IMR-90 (cell line): Measurements from ENCODE around the gene STAT3. TPM values are rescaled to one million over a fixed set of nuclear protein-coding genes. Genes with fewer than 3 reads are reported as not detected.
"Not testable (repeated sequence)": the region's sequence is repeated elsewhere in the genome, so short reads cannot be mapped to it uniquely, and the experiment has no call there.

Experiments used
- ATAC-seq: fragments of 200-7000 bp; cut with Tn5 transposase; 2 replicates; pipeline ENCODE4 v1.9.1; 2020; ENCODE audit warnings: low read depth, mild to moderate bottlenecking, moderate library complexity
- BruUV-seq: library from RNA; stranded (reverse); fragments of 400-500 nt; replicated peaks from 2 replicates; lab custom pipeline; 2021; lab: Mats Ljungman, UMichigan
- CTCF ChIA-PET: fragments of 300-600 bp; formaldehyde crosslinking; extraction: SDS; loops from one replicate; lab custom pipeline; 2021; ENCODE audit warnings: antibody characterized with exemption; lab: Yijun Ruan, JAX
- POLR2A ChIA-PET: fragments of 300-600 bp; sonication (Branson Sonifier 250); formaldehyde crosslinking; loops from one replicate; lab custom pipeline; 2022; ENCODE audit warnings: antibody characterized with exemption; ENCODE audit not compliant: unreplicated experiment; lab: Charles Lee
- DNase-seq: peaks from one replicate; pipeline ENCODE4 v3.0.0; 2013
- H2AFZ ChIP-seq: replicated peaks from 2 replicates; pipeline ENCODE3; 2013; ENCODE audit warnings: low read length, mild to moderate bottlenecking; ENCODE audit not compliant: poor library complexity
- H2AK5ac ChIP-seq: 2 replicates; pipeline ENCODE4 v1.6.1; 2013; ENCODE audit warnings: low read depth, low read length, inconsistent platforms
- H2AK9ac ChIP-seq: replicated peaks from 2 replicates; pipeline ENCODE3; 2013; ENCODE audit warnings: mild to moderate bottlenecking, low read depth, low read length, moderate library complexity; ENCODE audit not compliant: poor library complexity
- H2BK120ac ChIP-seq: 2 replicates; pipeline ENCODE4 v1.6.1; 2013; ENCODE audit warnings: low read depth, low read length, inconsistent platforms
- H2BK15ac ChIP-seq: 3 replicates; pipeline ENCODE4 v1.6.1; 2013; ENCODE audit warnings: low read depth, low read length, inconsistent platforms
- H2BK20ac ChIP-seq: 2 replicates; pipeline ENCODE4 v1.6.1; 2013; ENCODE audit warnings: low read depth, mild to moderate bottlenecking, inconsistent platforms, low read length, moderate library complexity
- H2BK5ac ChIP-seq: 2 replicates; pipeline ENCODE4 v1.6.1; 2013; ENCODE audit warnings: mild to moderate bottlenecking, low read depth, low read length, inconsistent platforms; ENCODE audit not compliant: poor library complexity, severe bottlenecking
- H3K14ac ChIP-seq: replicated peaks from 2 replicates; pipeline ENCODE4 v1.6.1; 2013; ENCODE audit warnings: low read depth, low read length, inconsistent platforms
- H3K18ac ChIP-seq: 2 replicates; pipeline ENCODE4 v1.6.1; 2013; ENCODE audit warnings: low read depth, low read length, control low read depth
- H3K23ac ChIP-seq: 2 replicates; pipeline ENCODE4 v1.6.1; 2013; ENCODE audit warnings: low read depth, low read length, inconsistent platforms
- H3K27ac ChIP-seq: 2 replicates; pipeline ENCODE4 v1.5.1; 2013; ENCODE audit warnings: mild to moderate bottlenecking, control low read depth, low read length; ENCODE audit not compliant: insufficient read depth
- H3K27me3 ChIP-seq: 2 replicates; pipeline ENCODE4 v1.6.1; 2013; ENCODE audit warnings: low read length; ENCODE audit not compliant: control insufficient read depth, insufficient read depth
- H3K36me3 ChIP-seq: 2 replicates; pipeline ENCODE4 v1.6.1; 2013; ENCODE audit warnings: low read length, mixed read lengths; ENCODE audit not compliant: control insufficient read depth, insufficient read depth
- H3K4ac ChIP-seq: 2 replicates; pipeline ENCODE4 v1.6.1; 2013; ENCODE audit warnings: low read depth, low read length, inconsistent platforms
- H3K4me1 ChIP-seq: 2 replicates; pipeline ENCODE4 v1.6.1; 2013; ENCODE audit warnings: low read length, mixed read lengths; ENCODE audit not compliant: control insufficient read depth, insufficient read depth
- H3K4me2 ChIP-seq: 2 replicates; pipeline ENCODE4 v1.6.1; 2013; ENCODE audit warnings: low read depth, mild to moderate bottlenecking, control low read depth, low read length, moderate library complexity
- H3K4me3 ChIP-seq: 2 replicates; pipeline ENCODE4 v1.5.1; 2013; ENCODE audit warnings: low read depth, mild to moderate bottlenecking, control low read depth, low read length, moderate library complexity; ENCODE audit not compliant: insufficient read depth
- H3K56ac ChIP-seq: 2 replicates; pipeline ENCODE4 v1.6.1; 2013; ENCODE audit warnings: low read length, inconsistent platforms; ENCODE audit not compliant: insufficient read depth; ENCODE audit errors: extremely low read depth
- H3K79me1 ChIP-seq, 2 experiments: 2 replicates each; pipeline ENCODE4 v1.6.1; 2013; ENCODE audit warnings: low read length in 2 of 2, inconsistent platforms in 1 of 2, low read depth in 1 of 2
- H3K9ac ChIP-seq: 2 replicates; pipeline ENCODE4 v1.6.1; 2013; ENCODE audit warnings: low read depth, low read length, control low read depth
- H3K9me1 ChIP-seq: 2 replicates; pipeline ENCODE4 v1.6.1; 2013; ENCODE audit warnings: low read length, inconsistent platforms; ENCODE audit not compliant: insufficient read depth
- H3K9me3 ChIP-seq: 2 replicates; pipeline ENCODE4 v1.6.1; 2013; ENCODE audit warnings: low read length; ENCODE audit not compliant: control insufficient read depth, insufficient read depth
- H4K20me1 ChIP-seq: 2 replicates; pipeline ENCODE4 v1.6.1; 2013; ENCODE audit warnings: low read length, inconsistent platforms; ENCODE audit not compliant: insufficient read depth
- H4K5ac ChIP-seq: 2 replicates; pipeline ENCODE4 v1.6.1; 2013; ENCODE audit warnings: mild to moderate bottlenecking, low read depth, low read length, control low read depth
- H4K8ac ChIP-seq, 2 experiments: 2 replicates each; pipeline ENCODE4 v1.6.1; 2013; ENCODE audit warnings: low read depth in 2 of 2, low read length in 2 of 2, control low read depth in 1 of 2, inconsistent platforms in 1 of 2
- H4K91ac ChIP-seq: 2 replicates; pipeline ENCODE4 v1.6.1; 2013; ENCODE audit warnings: low read depth, low read length, inconsistent platforms; ENCODE audit not compliant: insufficient read depth
- BHLHE40 ChIP-seq: fragments of 150-350 bp; IDR thresholded peaks from 2 replicates; pipeline ENCODE4 v1.6.1; 2016; ENCODE audit warnings: mild to moderate bottlenecking, low read depth, low read length
- CEBPB ChIP-seq: IDR thresholded peaks from 2 replicates; pipeline ENCODE4 v1.6.1; 2012; ENCODE audit warnings: low read depth, low read length, improper control_type of control experiment
- CHD1 ChIP-seq: IDR thresholded peaks from 2 replicates; pipeline ENCODE4 v1.6.1; 2012; ENCODE audit warnings: low read depth, low read length, improper control_type of control experiment
- MAZ ChIP-seq: IDR thresholded peaks from 2 replicates; pipeline ENCODE4 v1.6.1; 2012; ENCODE audit warnings: low read depth, mild to moderate bottlenecking, low read length, improper control_type of control experiment, moderate library complexity, borderline replicate concordance
- NFE2L2 ChIP-seq: fragments of 150-350 bp; IDR thresholded peaks from 2 replicates; pipeline ENCODE4 v1.6.1; 2016; ENCODE audit warnings: low read depth, mild to moderate bottlenecking, low read length
- POLR2A ChIP-seq: IDR thresholded peaks from 2 replicates; pipeline ENCODE4 v1.6.1; 2012; ENCODE audit warnings: mild to moderate bottlenecking, low read depth, low read length
- RFX5 ChIP-seq: IDR thresholded peaks from 2 replicates; pipeline ENCODE4 v1.8.0; 2012; ENCODE audit warnings: low read depth, mild to moderate bottlenecking, low read length, moderate library complexity
- WGBS, 2 experiments: methylation state at CpG; one replicate each; pipeline versions ENCODE4 v1.1.5 to v1.1.7; 2013; ENCODE audit warnings: missing lambda C conversion rate in 2 of 2; ENCODE audit not compliant: insufficient read length in 1 of 2; ENCODE audit errors: extremely low coverage in 2 of 2; 5-methylcytosine and 5-hydroxymethylcytosine counted together
- dilution Hi-C: fragments of 300-500 bp; cut with HindIII; formaldehyde crosslinking; loops from one replicate; pipeline ENCODE4 v1.14.3; 2018; ENCODE audit warnings: low sequenced_read_pairs; ENCODE audit not compliant: unreplicated experiment
- in situ Hi-C: fragments of 300-500 bp; cut with MboI; formaldehyde crosslinking; loops from 3 replicates; pipeline ENCODE4 v1.14.3; 2019; ENCODE audit warnings: low sequenced_read_pairs, inconsistent platforms, mixed read lengths
- intact Hi-C: fragments of 100-400 bp; cut with micrococcal nuclease; formaldehyde crosslinking; loops from 2 replicates; pipeline ENCODE4 v1.10.0; 2022
- polyA plus RNA-seq, 3 experiments: library from polyadenylated mRNA; depleted of rRNA; stranded (reverse); fragments of >200 nt; gene quantifications; 2 replicates each; pipeline ENCODE4 v1.2.3, GENCODE V29; 2012; ENCODE audit warnings: low replicate concordance in 1 of 3
- total RNA-seq: library from RNA; depleted of rRNA; stranded (reverse); fragments of >200 nt; gene quantifications from 2 replicates; pipeline ENCODE4 v1.2.3, GENCODE V29; 2012

Gene STAT3
- total and polyA plus RNA-seq, 2 of the 4 experiments (the other 2 are of a cell fraction): 47.2 to 66.3 TPM

DNA sequence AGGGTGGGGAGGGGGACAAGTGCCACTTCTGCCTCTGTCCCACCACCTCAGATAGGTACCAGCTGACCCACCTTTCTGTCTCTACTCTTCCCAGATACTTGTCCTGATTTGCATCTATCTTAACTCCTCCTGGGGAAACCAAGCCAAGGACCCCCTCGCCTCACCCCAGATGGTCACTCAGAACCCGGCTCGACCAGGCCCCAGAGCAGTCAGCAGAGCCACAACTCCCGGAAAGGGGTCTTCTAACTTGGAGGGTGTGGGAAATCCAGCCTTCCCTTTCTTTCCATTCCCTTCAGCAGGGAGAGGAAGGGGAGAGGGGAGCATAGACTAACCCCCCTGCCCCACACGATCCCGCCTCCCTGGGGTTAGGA is 32.9 kb upstream of the STAT3 start (continued):
- TF ChIP-seq NFE2L2 (no peak), CEBPB (no peak), RFX5 (no peak), MAZ (no peak), BHLHE40 (no peak), POLR2A (no peak), CHD1 (no peak)

- H2AK9ac ChIP-seq, H3K27ac ChIP-seq, H2BK120ac ChIP-seq, H3K23ac ChIP-seq, H3K9ac ChIP-seq, H3K9me3 ChIP-seq, H3K14ac ChIP-seq, H3K27me3 ChIP-seq, CTCF ChIA-PET, H3K18ac ChIP-seq, H3K4me3 ChIP-seq, H3K4ac ChIP-seq, H3K56ac ChIP-seq, H2BK5ac ChIP-seq, BruUV-seq, H2AFZ ChIP-seq, dilution Hi-C loops, H2AK5ac ChIP-seq, H2BK15ac ChIP-seq, DNase-seq, H4K8ac ChIP-seq, H4K5ac ChIP-seq, in situ Hi-C loops, H4K91ac ChIP-seq, POLR2A ChIA-PET, H2BK20ac ChIP-seq, H3K4me2 ChIP-seq, intact Hi-C loops, ATAC-seq: not testable (repeated sequence)
- Histone ChIP-seq H3K36me3 (peaks cover 16% of the 10 kb centered on the region), H4K20me1 (peaks cover 99% of the 10 kb centered on the region), H3K4me1 (peaks cover 29% of the 10 kb centered on the region), H3K9me1 (peaks cover 17% of the 10 kb centered on the region), H3K79me1 (peaks cover 0 to 33% of the 10 kb centered on the region in 2 experiments; a peak in 1 of 4 replicates)
- WGBS, 2 experiments: no CpG with 5 or more reads among the region's 5 CpGs
These were observed 29.7 kb upstream of the STAT3 start for GRCh38 chr17:42417981-42418380.
